Mammary epithelial cell (primary cell): ENCODE results near the gene TRIM34.

Source experiments
- CTCF ChIP-seq, 2 donors: IDR thresholded peaks in 1 of 2; conservative IDR thresholded peaks in 1 of 2; 2 replicates each; pipeline ENCODE4 v1.5.1; 2011 to 2012; ENCODE audit warnings: inconsistent platforms in 2 of 2, low read length in 2 of 2, mild to moderate bottlenecking in 2 of 2, control low read depth in 1 of 2, low read depth in 1 of 2; ENCODE audit not compliant: insufficient read depth in 1 of 2; ENCODE audit errors: extremely low read depth in 1 of 2
- EZH2 ChIP-seq: IDR thresholded peaks from 2 replicates; pipeline ENCODE4 v1.6.1; 2012; ENCODE audit warnings: low read length, inconsistent platforms, borderline replicate concordance

- no peak for TF ChIP-seq CTCF (conservative IDR thresholded peaks at IDR 0.05 in 1 of 2, IDR thresholded peaks at IDR 0.05 in 1 of 2; ENCODE audit: extremely low read depth in 1 of 2, insufficient read depth in 1 of 2, low read depth in 1 of 2, low read length in 2 of 2)
- TF ChIP-seq EZH2, result no peak
Observed at GRCh38 chr11:5688482-5688881, 63.7 kb downstream of the TRIM34 start.
